Karpas-422 (cell line): ENCODE measurements around the gene ARL5B. TPM values are rescaled to one million over a fixed set of nuclear protein-coding genes. Genes with fewer than 3 reads are reported as not detected.
"Not testable (repeated sequence)": the region's sequence is repeated elsewhere in the genome, so short reads cannot be mapped to it uniquely, and the experiment has no call there.

Experiments
- DNase-seq: peaks from one replicate; pipeline ENCODE4 v3.0.0-alpha.2; 2015
- H2AFZ ChIP-seq: fragments of 200-600 bp; sonication (generic); 2 replicates; pipeline ENCODE4 v1.6.1; 2014; ENCODE audit warnings: antibody characterized with exemption, low read length, mixed read lengths
- H3K27ac ChIP-seq: fragments of 200-600 bp; sonication (generic); 2 replicates; pipeline ENCODE4 v1.5.1; 2014; ENCODE audit warnings: mild to moderate bottlenecking, low read length, moderate library complexity
- H3K27me3 ChIP-seq: fragments of 200-600 bp; sonication (generic); 2 replicates; pipeline ENCODE4 v1.6.1; 2014; ENCODE audit warnings: low read length, mixed read lengths
- H3K36me3 ChIP-seq: fragments of 200-600 bp; sonication (generic); 2 replicates; pipeline ENCODE4 v1.6.1; 2014; ENCODE audit warnings: low read length, mixed read lengths; ENCODE audit not compliant: insufficient read depth
- H3K4me1 ChIP-seq: fragments of 200-600 bp; sonication (generic); 2 replicates; pipeline ENCODE4 v1.6.1; 2014; ENCODE audit warnings: mild to moderate bottlenecking, low read length, mixed read lengths
- H3K4me2 ChIP-seq: fragments of 200-600 bp; sonication (generic); 2 replicates; pipeline ENCODE4 v1.6.1; 2014; ENCODE audit warnings: low read length, low read depth, mild to moderate bottlenecking; ENCODE audit not compliant: poor library complexity, severe bottlenecking
- H3K4me3 ChIP-seq: fragments of 200-600 bp; sonication (generic); 2 replicates; pipeline ENCODE4 v1.5.1; 2014; ENCODE audit warnings: mild to moderate bottlenecking, antibody characterized with exemption, low read length, mixed read lengths
- H3K79me2 ChIP-seq: fragments of 200-600 bp; sonication (generic); 2 replicates; pipeline ENCODE4 v1.6.1; 2014; ENCODE audit warnings: mild to moderate bottlenecking, low read length, mixed read lengths
- H3K9ac ChIP-seq: fragments of 200-600 bp; sonication (generic); 2 replicates; pipeline ENCODE4 v1.6.0; 2014; ENCODE audit warnings: low read length
- H3K9me2 ChIP-seq: fragments of 200-600 bp; sonication (generic), shearing (Covaris generic); replicated peaks from 2 replicates; pipeline ENCODE4 v1.6.0; 2014; ENCODE audit warnings: mild to moderate bottlenecking, low read length, moderate library complexity; ENCODE audit not compliant: insufficient read depth
- H3K9me3 ChIP-seq: fragments of 300-700, 200-600 bp; sonication (generic); 2 replicates; pipeline ENCODE4 v1.6.1; 2014; ENCODE audit warnings: low read length, mixed read lengths
- H4K20me1 ChIP-seq: fragments of 200-600 bp; sonication (generic); 2 replicates; pipeline ENCODE4 v1.6.1; 2014; ENCODE audit warnings: mild to moderate bottlenecking, antibody characterized with exemption, low read length, low read depth; ENCODE audit not compliant: insufficient read depth
- total RNA-seq: library from RNA; depleted of rRNA; stranded (reverse); fragments of >200 nt; shearing (Covaris generic); gene quantifications from 2 replicates; pipeline ENCODE4 v1.2.3, GENCODE V29; 2014; ENCODE audit warnings: low replicate concordance; rRNA removed

Gene ARL5B, protein sequence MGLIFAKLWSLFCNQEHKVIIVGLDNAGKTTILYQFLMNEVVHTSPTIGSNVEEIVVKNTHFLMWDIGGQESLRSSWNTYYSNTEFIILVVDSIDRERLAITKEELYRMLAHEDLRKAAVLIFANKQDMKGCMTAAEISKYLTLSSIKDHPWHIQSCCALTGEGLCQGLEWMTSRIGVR
- total RNA-seq: 7.8 and 22.4 TPM in 2 replicates

- Histone ChIP-seq H3K9ac (peak within 1 kb of the TSS; percentile 95), H4K20me1 (peaks cover 3% of the 10 kb centered on the region; the same call in 1 of the 2 replicates), H3K36me3 (no peaks in the 10 kb centered on the region), H3K4me3 (peak within 1 kb of the TSS; percentile 90), H3K9me2 (no peaks in the 10 kb centered on the region), H3K27ac (peak within 1 kb of the TSS; percentile 82), H2AFZ (peak within 1 kb of the TSS; percentile 45; the same call in 1 of the 2 replicates), H3K4me1 (peaks cover 23% of the 10 kb centered on the region), H3K79me2 (peaks cover 71% of the 10 kb centered on the region), H3K4me2 (peak within 1 kb of the TSS; percentile 82), H3K27me3 (no peaks in the 10 kb centered on the region), H3K9me3 (no peaks in the 10 kb centered on the region)
- peak; percentile 98 for DNase-seq
Observed at GRCh38 chr10:18659125-18659818, at the start of gene ARL5B. Gene ARL5B (plus strand): TSS chr10:18659431. CDS start chr10:18659638, 207 bp downstream.

DNA sequence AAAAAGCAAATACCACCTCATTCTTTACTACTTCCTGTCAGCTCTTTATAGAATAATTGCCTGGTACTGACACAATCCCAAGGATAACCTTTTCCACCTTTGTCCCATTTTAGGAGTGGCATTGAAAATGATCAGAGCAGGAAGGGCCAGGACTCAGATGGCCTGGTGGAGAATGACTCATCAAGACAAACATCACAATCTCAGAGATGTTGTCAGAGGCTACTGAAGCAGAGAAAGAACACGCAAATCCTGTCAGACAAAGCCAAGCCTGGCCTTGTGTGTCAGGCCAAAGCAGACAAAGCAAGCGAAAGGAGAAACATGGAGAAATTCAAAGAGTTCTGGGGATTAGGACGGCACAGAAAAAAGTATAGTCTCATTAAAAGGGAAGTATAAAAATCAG lies 48.7 kb upstream of the ARL5B start:
- Histone ChIP-seq H3K27ac (no peak overlapping the region), H3K27me3 (no peaks in the 10 kb centered on the region), H4K20me1 (no peaks in the 10 kb centered on the region), H2AFZ (no peak overlapping the region), H3K4me3 (no peak overlapping the region), H3K79me2 (peaks cover 30% of the 10 kb centered on the region), H3K9ac (no peak overlapping the region), H3K4me2 (no peak overlapping the region), H3K9me2 (no peaks in the 10 kb centered on the region), H3K9me3 (no peaks in the 10 kb centered on the region), H3K36me3 (peaks cover 29% of the 10 kb centered on the region; the same call in 1 of the 2 replicates), H3K4me1 (peaks cover 15% of the 10 kb centered on the region)
- DNase-seq: no peak

DNA sequence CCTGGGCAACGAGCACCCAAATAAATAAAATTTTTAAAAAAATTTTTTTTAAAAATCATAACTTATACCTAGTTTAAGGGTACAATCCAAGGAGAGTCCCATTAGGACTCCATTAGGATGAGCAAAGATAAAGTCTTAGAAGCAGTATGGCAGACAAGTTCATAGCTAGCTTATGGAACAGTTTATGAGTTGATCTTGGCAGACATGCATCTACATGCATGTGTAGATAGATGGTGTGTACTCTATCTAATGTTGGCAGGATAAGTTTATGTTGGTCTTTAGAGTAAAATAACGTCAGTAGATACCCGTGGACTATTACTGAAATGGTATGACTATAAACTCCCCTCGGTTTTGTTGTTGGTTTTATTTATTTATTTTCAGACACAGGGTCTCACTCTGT lies 48.1 kb upstream of the ARL5B start:
- Histone ChIP-seq H3K4me2 (no peak overlapping the region), H3K4me1 (peaks cover 15% of the 10 kb centered on the region)

DNA sequence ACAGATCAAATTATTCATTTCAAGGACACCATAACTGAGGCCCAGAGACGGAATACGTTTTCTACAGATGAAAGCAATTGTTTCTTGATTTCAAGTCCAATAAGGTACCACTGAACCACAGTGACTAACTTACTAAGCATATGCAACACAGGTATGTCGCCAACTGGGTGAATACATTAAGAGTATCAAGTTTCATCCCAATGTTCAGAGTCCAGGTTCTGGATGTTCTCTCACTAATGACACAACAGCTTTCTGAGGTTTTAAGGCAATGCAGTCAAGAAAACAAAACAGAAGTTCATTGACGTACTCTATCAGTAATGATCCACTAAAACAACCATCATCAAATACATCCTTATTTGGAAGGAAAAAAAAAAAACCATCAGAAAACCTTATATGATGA lies 43.6 kb upstream of the ARL5B start:
- no peak for DNase-seq
- no peak overlapping the region for H3K4me3 ChIP-seq

More for the DNA sequence above, 48.1 kb upstream of the ARL5B start:
- H3K27ac ChIP-seq: no peak overlapping the region
- no peak for DNase-seq
- peaks cover 29% of the 10 kb centered on the region; the same call in 1 of the 2 replicates for H3K36me3 ChIP-seq
- no peak overlapping the region for H3K4me3 ChIP-seq
- H2AFZ ChIP-seq: no peak overlapping the region
- H3K9me3 ChIP-seq: no peaks in the 10 kb centered on the region
- H3K9me2 ChIP-seq: no peaks in the 10 kb centered on the region
- no peak overlapping the region for H3K9ac ChIP-seq
- H3K79me2 ChIP-seq: peaks cover 37% of the 10 kb centered on the region
- H3K27me3 ChIP-seq: no peaks in the 10 kb centered on the region
- H4K20me1 ChIP-seq: no peaks in the 10 kb centered on the region

GRCh38 chr10:18616337-18616736 lies 42.9 kb upstream of the ARL5B start:
- Histone ChIP-seq H3K27me3 (no peaks in the 10 kb centered on the region), H3K9me3 (no peaks in the 10 kb centered on the region), H3K4me3 (no peak overlapping the region), H3K9me2 (no peaks in the 10 kb centered on the region), H3K9ac (no peak overlapping the region), H2AFZ (no peak overlapping the region), H3K36me3 (peaks cover 31% of the 10 kb centered on the region), H3K27ac (no peak overlapping the region), H3K4me2 (no peak overlapping the region), H3K79me2 (peaks cover 36% of the 10 kb centered on the region), H3K4me1 (no peaks in the 10 kb centered on the region), H4K20me1 (no peaks in the 10 kb centered on the region)
- no peak for DNase-seq

More for the DNA sequence above, 43.6 kb upstream of the ARL5B start:
- H3K4me2 ChIP-seq: no peak overlapping the region
- H3K27ac ChIP-seq: no peak overlapping the region
- no peaks in the 10 kb centered on the region for H3K27me3 ChIP-seq
- no peak overlapping the region for H3K9ac ChIP-seq
- H3K9me3 ChIP-seq: no peaks in the 10 kb centered on the region
- H2AFZ ChIP-seq: no peak overlapping the region
- H4K20me1 ChIP-seq: no peaks in the 10 kb centered on the region
- peaks cover 32% of the 10 kb centered on the region for H3K79me2 ChIP-seq
- H3K4me1 ChIP-seq: no peaks in the 10 kb centered on the region
- H3K36me3 ChIP-seq: peaks cover 24% of the 10 kb centered on the region; the same call in 1 of the 2 replicates
- H3K9me2 ChIP-seq: no peaks in the 10 kb centered on the region

DNA sequence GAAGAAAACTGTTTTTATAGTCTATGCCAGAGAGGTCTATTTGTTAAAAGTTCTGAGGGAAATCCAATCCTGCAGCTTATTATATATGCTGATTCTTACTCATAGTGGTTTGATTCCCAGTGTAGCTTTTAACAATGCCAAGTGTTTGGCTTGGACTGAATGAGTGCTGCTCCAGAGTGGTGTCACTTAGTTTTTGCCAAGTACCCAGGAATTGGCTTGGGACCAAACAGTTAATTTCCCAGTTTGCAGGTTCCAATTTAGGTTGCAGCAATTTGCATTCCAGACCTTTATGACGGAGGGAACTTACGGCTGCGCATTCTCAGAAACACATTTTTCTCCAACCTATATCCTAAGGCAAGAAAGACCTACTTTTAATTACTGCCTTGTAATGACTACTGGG lies 40.2 kb upstream of the ARL5B start:
- Histone ChIP-seq H3K4me1 (no peaks in the 10 kb centered on the region), H3K27me3 (no peaks in the 10 kb centered on the region), H3K9me2 (no peaks in the 10 kb centered on the region), H3K27ac (no peak overlapping the region), H3K79me2 (peaks cover 34% of the 10 kb centered on the region), H3K9ac (no peak overlapping the region), H4K20me1 (no peaks in the 10 kb centered on the region), H3K4me3 (no peak overlapping the region), H2AFZ (no peak overlapping the region), H3K4me2 (no peak overlapping the region), H3K36me3 (peaks cover 20% of the 10 kb centered on the region), H3K9me3 (no peaks in the 10 kb centered on the region)
- DNase-seq: no peak

GRCh38 chr10:18620856-18621255 lies 38.4 kb upstream of the ARL5B start:
- Histone ChIP-seq H3K27me3 (no peaks in the 10 kb centered on the region), H4K20me1 (no peaks in the 10 kb centered on the region), H3K4me1 (no peaks in the 10 kb centered on the region), H3K36me3 (peaks cover 20% of the 10 kb centered on the region), H3K9ac (no peak overlapping the region), H3K4me2 (no peak overlapping the region), H3K9me3 (no peaks in the 10 kb centered on the region), H3K9me2 (no peaks in the 10 kb centered on the region), H2AFZ (no peak overlapping the region), H3K27ac (no peak overlapping the region), H3K4me3 (no peak overlapping the region), H3K79me2 (peaks cover 38% of the 10 kb centered on the region)
- no peak for DNase-seq

GRCh38 chr10:18623671-18624070 lies 35.6 kb upstream of the ARL5B start:
- H2AFZ ChIP-seq, DNase-seq, H4K20me1 ChIP-seq, H3K4me1 ChIP-seq, H3K27me3 ChIP-seq, H3K9me3 ChIP-seq, H3K4me2 ChIP-seq, H3K4me3 ChIP-seq, H3K27ac ChIP-seq, H3K9ac ChIP-seq, H3K9me2 ChIP-seq: not testable (repeated sequence)
- H3K36me3 ChIP-seq: peaks cover 16% of the 10 kb centered on the region
- H3K79me2 ChIP-seq: peaks cover 45% of the 10 kb centered on the region
